ENCODE results near the gene REP15. TPM values are rescaled to one million over a fixed set of nuclear protein-coding genes. Genes with fewer than 3 reads are reported as not detected.

The REP15 gene
- total and polyA plus RNA-seq, 2 of the 4 experiments (the other 2 are of a cell fraction), result 0.48 to 2.2 TPM

DNA sequence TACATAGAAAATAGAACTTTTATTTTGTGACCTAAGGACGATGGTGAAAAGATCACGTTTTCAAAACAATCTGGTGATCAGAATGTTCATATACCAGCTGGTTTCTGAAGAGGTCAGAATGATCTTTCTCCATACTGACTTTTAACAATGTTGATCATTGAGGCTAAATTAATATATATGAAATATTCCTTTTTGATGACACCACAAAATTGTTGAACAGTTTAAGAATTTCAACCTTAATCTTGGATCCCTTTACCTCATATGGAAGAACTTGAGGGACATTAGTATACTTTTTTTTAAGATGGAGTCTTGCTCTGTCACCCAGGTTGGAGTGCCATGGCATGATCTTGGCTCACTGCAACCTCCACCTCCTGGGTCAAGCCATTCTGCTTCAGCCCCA, 2.8 kb upstream of the REP15 start:
- no CpG with 5 or more reads among the region's 2 CpGs for WGBS, 2 experiments (ENCODE audit: extremely low coverage in 2 of 2, insufficient read length in 1 of 2)
- intact Hi-C loops (cut with micrococcal nuclease) (no loop called here), in situ Hi-C loops (cut with MboI; ENCODE audit: low sequenced_read_pairs) (no loop called here), dilution Hi-C loops (cut with HindIII; ENCODE audit: low sequenced_read_pairs, unreplicated experiment) (no loop called here)
- Histone ChIP-seq H3K4me2 (ENCODE audit: low read depth, low read length) (no peak overlapping the region), H2BK15ac (ENCODE audit: low read depth, low read length) (no peak overlapping the region), H3K4ac (ENCODE audit: low read depth, low read length) (no peak overlapping the region), H3K27me3 (ENCODE audit: control insufficient read depth, insufficient read depth, low read length) (no peaks in the 10 kb centered on the region), H3K4me1 (ENCODE audit: control insufficient read depth, insufficient read depth, low read length) (no peaks in the 10 kb centered on the region), H4K8ac (ENCODE audit: low read depth in 2 of 2, low read length in 2 of 2) (no peak overlapping the region), H4K5ac (ENCODE audit: low read depth, low read length) (no peak overlapping the region), H3K79me1 (ENCODE audit: low read depth in 1 of 2, low read length in 2 of 2) (peaks cover 0 to 3% of the 10 kb centered on the region in 2 experiments; a peak in 1 of 4 replicates), H3K23ac (ENCODE audit: low read depth, low read length) (no peak overlapping the region), H3K9me1 (ENCODE audit: insufficient read depth, low read length) (no peaks in the 10 kb centered on the region), H3K9ac (ENCODE audit: low read depth, low read length) (no peak overlapping the region), H2BK5ac (ENCODE audit: low read depth, low read length, poor library complexity, severe bottlenecking) (no peak overlapping the region), H2BK120ac (ENCODE audit: low read depth, low read length) (no peak overlapping the region), H4K91ac (ENCODE audit: insufficient read depth, low read depth, low read length) (no peak overlapping the region), H2AK9ac (replicated peaks; ENCODE audit: low read depth, low read length, poor library complexity) (no peak overlapping the region), H2AFZ (replicated peaks; ENCODE audit: low read length, poor library complexity) (no peak overlapping the region), H4K20me1 (ENCODE audit: insufficient read depth, low read length) (no peaks in the 10 kb centered on the region), H2BK20ac (ENCODE audit: low read depth, low read length) (no peak overlapping the region), H3K9me3 (ENCODE audit: control insufficient read depth, insufficient read depth, low read length) (no peaks in the 10 kb centered on the region), H3K36me3 (ENCODE audit: control insufficient read depth, insufficient read depth, low read length) (peaks cover 36% of the 10 kb centered on the region), H3K56ac (ENCODE audit: extremely low read depth, insufficient read depth, low read length) (no peak overlapping the region), H3K27ac (ENCODE audit: insufficient read depth, low read length) (no peak overlapping the region), H3K4me3 (ENCODE audit: insufficient read depth, low read depth, low read length) (no peak overlapping the region), H3K14ac (replicated peaks; ENCODE audit: low read depth, low read length) (no peak overlapping the region), H2AK5ac (ENCODE audit: low read depth, low read length) (no peak overlapping the region), H3K18ac (ENCODE audit: low read depth, low read length) (no peak overlapping the region)
- DNase-seq (no peak), ATAC-seq (ENCODE audit: low read depth) (no peak)
- ChIA-PET POLR2A (ENCODE audit: unreplicated experiment) (no interaction called here), CTCF (no interaction called here)
- TF ChIP-seq MAFK (IDR thresholded peaks at IDR 0.05; ENCODE audit: low read depth, low read length) (peak; percentile 36; the same call in 1 of the 2 replicates), CHD1 (IDR thresholded peaks at IDR 0.05; ENCODE audit: low read depth, low read length) (no peak), MAZ (IDR thresholded peaks at IDR 0.05; ENCODE audit: borderline replicate concordance, low read depth, low read length) (no peak), NFE2L2 (IDR thresholded peaks at IDR 0.05; ENCODE audit: low read depth, low read length) (no peak), RCOR1 (IDR thresholded peaks at IDR 0.05; ENCODE audit: insufficient replicate concordance, low read length) (no peak)
- no TSS peak for BruUV-seq (replicated peaks)

All from IMR-90 (cell line).